ENCODE data around the gene SNX13. TPM values are rescaled to one million over a fixed set of nuclear protein-coding genes. Genes with fewer than 3 reads are reported as not detected.

The SNX13 gene
- total and polyA plus RNA-seq, 9 of the 15 experiments (the other 6 are each of a cell fraction or from before 2014, with no cell fraction given), result 5.6 to 33.2 (median 25.4) TPM

GRCh38 chr7:17939606-17940301 is 540 bp downstream of the SNX13 start (continued):
- TF ChIP-seq, protein P1, sequence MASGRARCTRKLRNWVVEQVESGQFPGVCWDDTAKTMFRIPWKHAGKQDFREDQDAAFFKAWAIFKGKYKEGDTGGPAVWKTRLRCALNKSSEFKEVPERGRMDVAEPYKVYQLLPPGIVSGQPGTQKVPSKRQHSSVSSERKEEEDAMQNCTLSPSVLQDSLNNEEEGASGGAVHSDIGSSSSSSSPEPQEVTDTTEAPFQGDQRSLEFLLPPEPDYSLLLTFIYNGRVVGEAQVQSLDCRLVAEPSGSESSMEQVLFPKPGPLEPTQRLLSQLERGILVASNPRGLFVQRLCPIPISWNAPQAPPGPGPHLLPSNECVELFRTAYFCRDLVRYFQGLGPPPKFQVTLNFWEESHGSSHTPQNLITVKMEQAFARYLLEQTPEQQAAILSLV (tag; IDR thresholded peaks at IDR 0.05), result no peak
- TF ChIP-seq ZNF354B (CRISPR knock-in tag; IDR thresholded peaks at IDR 0.05) (no peak), CHD1 (IDR thresholded peaks at IDR 0.05; ENCODE audit: low read length) (peak; percentile 75), FUS (optimal IDR thresholded peaks at IDR 0.05; ENCODE audit: low read depth, low read length) (no peak), ZSCAN32 (CRISPR knock-in tag; IDR thresholded peaks at IDR 0.05) (no peak), ZBTB40 (IDR thresholded peaks at IDR 0.05) (no peak), ZBTB40 (CRISPR knock-in tag; IDR thresholded peaks at IDR 0.05) (no peak), ZNF133 (CRISPR knock-in tag; IDR thresholded peaks at IDR 0.05) (no peak), GTF2B (IDR thresholded peaks at IDR 0.05; ENCODE audit: extremely low read depth, insufficient read length) (no peak), SIN3A (IDR thresholded peaks at IDR 0.05; ENCODE audit: borderline replicate concordance in 2 of 2, control insufficient read depth in 1 of 2, low read depth in 2 of 2, low read length in 2 of 2) (0 out of 4 replicates have a peak, but pooled peaks of 1 of the 2 experiments have one; percentile 26), MYC (IDR thresholded peaks at IDR 0.05; ENCODE audit: low read depth, low read length) (no peak), MYC (CRISPR knock-in tag; IDR thresholded peaks at IDR 0.05; ENCODE audit: borderline replicate concordance, low read depth) (no peak), NFRKB (IDR thresholded peaks at IDR 0.05; ENCODE audit: low read depth) (no peak)

All from K562 (cell line).